ENCODE results near the gene DTD2. TPM values are rescaled to one million over a fixed set of nuclear protein-coding genes. Genes with fewer than 3 reads are reported as not detected.

The DTD2 gene
- total and polyA plus RNA-seq, 4 donors: 7.9 to 16.7 (median 10.7) TPM

GRCh38 chr14:31441273-31442111 lies 15.8 kb downstream of the DTD2 start:
- no peak for DNase-seq (ENCODE audit: low spot score)
- no peak for TF ChIP-seq MAX (IDR thresholded peaks at IDR 0.05)
- TF ChIP-seq, protein P1, sequence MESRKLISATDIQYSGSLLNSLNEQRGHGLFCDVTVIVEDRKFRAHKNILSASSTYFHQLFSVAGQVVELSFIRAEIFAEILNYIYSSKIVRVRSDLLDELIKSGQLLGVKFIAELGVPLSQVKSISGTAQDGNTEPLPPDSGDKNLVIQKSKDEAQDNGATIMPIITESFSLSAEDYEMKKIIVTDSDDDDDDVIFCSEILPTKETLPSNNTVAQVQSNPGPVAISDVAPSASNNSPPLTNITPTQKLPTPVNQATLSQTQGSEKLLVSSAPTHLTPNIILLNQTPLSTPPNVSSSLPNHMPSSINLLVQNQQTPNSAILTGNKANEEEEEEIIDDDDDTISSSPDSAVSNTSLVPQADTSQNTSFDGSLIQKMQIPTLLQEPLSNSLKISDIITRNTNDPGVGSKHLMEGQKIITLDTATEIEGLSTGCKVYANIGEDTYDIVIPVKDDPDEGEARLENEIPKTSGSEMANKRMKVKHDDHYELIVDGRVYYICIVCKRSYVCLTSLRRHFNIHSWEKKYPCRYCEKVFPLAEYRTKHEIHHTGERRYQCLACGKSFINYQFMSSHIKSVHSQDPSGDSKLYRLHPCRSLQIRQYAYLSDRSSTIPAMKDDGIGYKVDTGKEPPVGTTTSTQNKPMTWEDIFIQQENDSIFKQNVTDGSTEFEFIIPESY (IDR thresholded peaks at IDR 0.05): no peak
- TF ChIP-seq NR2F2 (IDR thresholded peaks at IDR 0.05): no peak
- no peak for TF ChIP-seq REST (IDR thresholded peaks at IDR 0.05)
- TF ChIP-seq HNF4A (conservative IDR thresholded peaks at IDR 0.05): no peak
- no peak for TF ChIP-seq SP1 (IDR thresholded peaks at IDR 0.05)
- TF ChIP-seq FOXA2 (IDR thresholded peaks at IDR 0.05): no peak
- TF ChIP-seq FOXA1 (IDR thresholded peaks at IDR 0.05): no peak
- no peak for TF ChIP-seq JUND (IDR thresholded peaks at IDR 0.05)
- no peak for TF ChIP-seq RAD21 (IDR thresholded peaks at IDR 0.05)
- no peak for TF ChIP-seq CTCF (IDR thresholded peaks at IDR 0.05; ENCODE audit: low read depth, low read length, missing input control)
- TF ChIP-seq RXRA (IDR thresholded peaks at IDR 0.05): no peak
- no peak for TF ChIP-seq TAF1 (conservative IDR thresholded peaks at IDR 0.05)
- no peak for TF ChIP-seq HNF4G (IDR thresholded peaks at IDR 0.05)
- no peak for TF ChIP-seq EGR1 (IDR thresholded peaks at IDR 0.05; ENCODE audit: low read depth in 2 of 2)
- TF ChIP-seq, protein P2, sequence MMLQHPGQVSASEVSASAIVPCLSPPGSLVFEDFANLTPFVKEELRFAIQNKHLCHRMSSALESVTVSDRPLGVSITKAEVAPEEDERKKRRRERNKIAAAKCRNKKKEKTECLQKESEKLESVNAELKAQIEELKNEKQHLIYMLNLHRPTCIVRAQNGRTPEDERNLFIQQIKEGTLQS (IDR thresholded peaks at IDR 0.05): no peak
- Histone ChIP-seq H3K27ac (ENCODE audit: low read depth in 1 of 2, low read length in 2 of 2) (no peak overlapping the region), H3K36me3 (ENCODE audit: control insufficient read depth in 4 of 4, insufficient read depth in 3 of 4, low read depth in 1 of 4, low read length in 3 of 4) (no peaks in the 10 kb centered on the region), H3K4me3 (ENCODE audit: low read depth in 1 of 3, low read length in 3 of 3) (no peak overlapping the region), H3K9me3 (ENCODE audit: control insufficient read depth in 4 of 4, low read length in 3 of 4) (no peaks in the 10 kb centered on the region), H3K27me3 (ENCODE audit: control insufficient read depth in 4 of 4, insufficient read depth in 4 of 4, low read length in 3 of 4) (no peaks in the 10 kb centered on the region), H3K4me1 (ENCODE audit: control insufficient read depth in 4 of 4, insufficient read depth in 4 of 4, low read length in 3 of 4) (no peaks in the 10 kb centered on the region), H3K9ac (ENCODE audit: low read depth in 1 of 2, low read length in 2 of 2) (no peak overlapping the region)
- 80% methylated on average over 7 of the region's 7 CpGs for WGBS

Data from liver (tissue), 9 donors.